ENCODE results near the gene MLLT6. TPM values are rescaled to one million over a fixed set of nuclear protein-coding genes. Genes with fewer than 3 reads are reported as not detected.

MLLT6 gene
- total RNA-seq, 6 experiments from 2014 or later = 10.1 to 30.9 (median 25.6) TPM

DNA sequence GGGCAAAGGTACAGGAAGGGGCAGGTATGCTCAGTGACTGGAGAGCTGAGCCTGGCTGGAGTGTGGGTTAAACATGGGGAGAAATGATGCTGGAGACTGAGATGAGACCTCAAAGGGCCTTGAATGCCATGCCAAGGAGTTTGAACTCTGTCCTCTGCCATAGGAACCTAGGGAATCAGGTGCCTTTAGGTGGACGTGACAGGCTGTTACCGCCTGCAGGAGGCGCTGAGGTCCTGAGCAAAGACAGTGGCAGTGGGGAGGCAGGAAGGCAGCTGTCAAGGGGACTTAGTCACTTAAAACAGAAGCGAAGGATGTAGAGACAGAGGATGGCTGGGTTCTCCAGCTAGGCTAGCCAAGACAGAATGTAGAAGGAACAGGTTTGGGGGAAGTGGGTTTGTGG, 56.5 kb downstream of the MLLT6 start:
- Histone ChIP-seq H3K27me3 (no peaks in the 10 kb centered on the region), H3K4me1 (no peaks in the 10 kb centered on the region), H3K36me3 (peaks cover 13 to 94% (median 35%) of the 10 kb centered on the region in 4 donors), H3K27ac (no peak overlapping the region), H3K9me3 (no peaks in the 10 kb centered on the region), H3K4me3 (no peak overlapping the region)
- 65% methylated on average over 2 of the region's 4 CpGs for WGBS (ENCODE audit: insufficient coverage, low coverage, low lambda C conversion rate, missing lambda C conversion rate)
- DNase-seq = no peak
- TF ChIP-seq, protein P1, sequence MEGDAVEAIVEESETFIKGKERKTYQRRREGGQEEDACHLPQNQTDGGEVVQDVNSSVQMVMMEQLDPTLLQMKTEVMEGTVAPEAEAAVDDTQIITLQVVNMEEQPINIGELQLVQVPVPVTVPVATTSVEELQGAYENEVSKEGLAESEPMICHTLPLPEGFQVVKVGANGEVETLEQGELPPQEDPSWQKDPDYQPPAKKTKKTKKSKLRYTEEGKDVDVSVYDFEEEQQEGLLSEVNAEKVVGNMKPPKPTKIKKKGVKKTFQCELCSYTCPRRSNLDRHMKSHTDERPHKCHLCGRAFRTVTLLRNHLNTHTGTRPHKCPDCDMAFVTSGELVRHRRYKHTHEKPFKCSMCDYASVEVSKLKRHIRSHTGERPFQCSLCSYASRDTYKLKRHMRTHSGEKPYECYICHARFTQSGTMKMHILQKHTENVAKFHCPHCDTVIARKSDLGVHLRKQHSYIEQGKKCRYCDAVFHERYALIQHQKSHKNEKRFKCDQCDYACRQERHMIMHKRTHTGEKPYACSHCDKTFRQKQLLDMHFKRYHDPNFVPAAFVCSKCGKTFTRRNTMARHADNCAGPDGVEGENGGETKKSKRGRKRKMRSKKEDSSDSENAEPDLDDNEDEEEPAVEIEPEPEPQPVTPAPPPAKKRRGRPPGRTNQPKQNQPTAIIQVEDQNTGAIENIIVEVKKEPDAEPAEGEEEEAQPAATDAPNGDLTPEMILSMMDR (IDR thresholded peaks at IDR 0.05) = peak in 1 of 4 donors; percentile 16
- no peak for TF ChIP-seq POLR2A (IDR thresholded peaks at IDR 0.05)
- ATAC-seq = peak in 1 of 4 donors; percentile 42
- intact Hi-C loops (cut with DNase I) = no loop called here

DNA sequence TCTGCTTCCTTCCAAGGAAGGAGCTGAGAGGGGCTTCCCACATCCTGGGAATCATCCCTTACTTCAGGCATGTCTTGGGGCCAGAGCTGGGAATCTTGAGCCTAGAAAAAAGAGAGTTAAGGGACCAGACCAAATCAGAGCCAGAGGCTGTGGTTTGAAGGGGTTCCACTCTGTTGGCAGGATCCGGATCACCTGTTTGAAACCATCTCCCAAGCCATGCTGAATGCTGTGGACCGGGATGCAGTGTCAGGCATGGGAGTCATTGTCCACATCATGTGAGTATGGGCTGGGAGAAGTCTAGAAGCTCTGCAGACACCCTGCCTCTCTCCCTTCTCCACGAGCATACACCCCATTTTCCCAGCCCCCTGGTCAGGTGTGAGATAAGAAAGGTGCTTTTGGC, 57.2 kb downstream of the MLLT6 start:
- H3K36me3 ChIP-seq = peaks cover 11 to 93% (median 34%) of the 10 kb centered on the region in 4 donors
- no peaks in the 10 kb centered on the region for H3K4me1 ChIP-seq
- ATAC-seq (no peak), DNase-seq (no peak)
- TF ChIP-seq POLR2A (IDR thresholded peaks at IDR 0.05) = no peak
- TF ChIP-seq, protein P1 (IDR thresholded peaks at IDR 0.05) = no peak
- H3K27me3 ChIP-seq = no peaks in the 10 kb centered on the region
- no peak overlapping the region for H3K4me3 ChIP-seq
- intact Hi-C loops (cut with DNase I) = no loop called here
- no peak overlapping the region for H3K27ac ChIP-seq
- no peaks in the 10 kb centered on the region for H3K9me3 ChIP-seq
- WGBS (ENCODE audit: insufficient coverage, low coverage, low lambda C conversion rate, missing lambda C conversion rate) = 100% methylated on average over 1 of the region's 3 CpGs

DNA sequence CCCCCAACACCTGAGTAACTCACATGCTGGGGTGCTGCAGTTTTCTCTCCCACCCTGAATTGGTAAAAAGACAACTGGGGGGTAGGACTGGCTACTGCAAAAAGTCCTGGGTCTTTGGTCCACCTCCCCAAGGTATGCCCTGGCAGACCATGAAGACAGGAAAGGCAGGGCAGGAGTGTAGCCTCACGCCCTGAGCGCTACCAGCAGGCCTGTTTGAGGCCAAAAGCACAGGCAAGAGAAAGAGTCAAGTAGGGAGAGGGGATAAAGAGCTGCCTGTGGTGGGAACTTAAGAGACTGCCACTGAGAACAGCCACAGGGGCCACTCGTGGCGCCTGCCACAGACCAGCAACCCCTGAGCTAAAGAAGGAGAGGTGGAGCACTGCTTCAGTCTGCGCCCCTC, 61.3 kb downstream of the MLLT6 start:
- no peak for TF ChIP-seq POLR2A (IDR thresholded peaks at IDR 0.05)
- TF ChIP-seq, protein P1 (IDR thresholded peaks at IDR 0.05) = no peak
- Histone ChIP-seq H3K27me3 (no peaks in the 10 kb centered on the region), H3K36me3 (peaks cover 9 to 73% (median 26%) of the 10 kb centered on the region in 4 donors), H3K9me3 (no peaks in the 10 kb centered on the region), H3K4me3 (no peak overlapping the region), H3K4me1 (no peaks in the 10 kb centered on the region), H3K27ac (no peak overlapping the region)
- DNase-seq (no peak), ATAC-seq (no peak)
- WGBS (ENCODE audit: insufficient coverage, low coverage, low lambda C conversion rate, missing lambda C conversion rate) = 78% methylated on average over 2 of the region's 5 CpGs
- intact Hi-C loops (cut with DNase I) = no loop called here

DNA sequence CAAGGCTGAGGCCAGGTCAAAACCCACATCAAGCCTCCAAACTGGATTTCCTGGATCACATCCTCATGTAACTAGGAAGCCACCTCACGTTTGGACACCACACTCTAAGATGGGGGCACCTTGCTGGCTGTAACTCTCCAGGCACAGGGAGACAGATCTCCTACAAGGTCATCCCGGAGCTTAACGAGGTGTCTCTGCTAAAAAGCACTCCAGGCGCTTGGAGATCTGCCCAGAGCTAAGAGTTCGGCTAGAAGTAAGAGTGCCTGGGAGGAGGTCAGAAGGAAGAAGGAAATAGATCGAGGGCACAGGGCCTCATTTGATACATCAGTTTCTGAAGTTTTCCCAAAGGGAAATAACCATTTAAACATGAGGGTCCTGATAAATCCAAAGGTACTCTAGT, 63.3 kb downstream of the MLLT6 start:
- Histone ChIP-seq H3K4me3 (no peak overlapping the region), H3K9me3 (no peaks in the 10 kb centered on the region), H3K27ac (no peak overlapping the region), H3K36me3 (peaks cover 9 to 73% (median 26%) of the 10 kb centered on the region in 4 donors), H3K27me3 (no peaks in the 10 kb centered on the region), H3K4me1 (no peaks in the 10 kb centered on the region)
- ATAC-seq (no peak), DNase-seq (no peak)
- intact Hi-C loops (cut with DNase I) = no loop called here
- TF ChIP-seq POLR2A (IDR thresholded peaks at IDR 0.05) = no peak
- TF ChIP-seq, protein P1 (IDR thresholded peaks at IDR 0.05) = no peak
- WGBS (ENCODE audit: insufficient coverage, low coverage, low lambda C conversion rate, missing lambda C conversion rate) = 68% methylated on average over 6 of the region's 6 CpGs

DNA sequence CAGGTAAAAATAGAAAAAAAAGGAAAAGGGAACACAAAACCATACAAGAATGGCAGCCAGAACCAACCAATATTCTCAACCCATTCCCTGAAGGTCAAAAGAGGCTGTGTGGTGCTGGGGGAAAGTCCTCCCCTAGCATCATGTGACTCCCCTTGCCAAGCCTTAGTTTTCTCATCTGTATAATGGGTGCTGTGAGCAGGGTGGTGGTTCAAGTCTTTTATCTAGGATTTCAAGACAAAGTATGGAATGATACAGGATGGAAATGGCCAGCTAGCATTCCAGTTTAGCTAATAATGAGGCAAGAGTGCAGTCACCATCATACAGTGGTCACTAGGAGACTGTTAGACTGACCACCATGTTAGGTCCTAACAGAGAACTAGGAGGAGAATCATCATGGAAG, 68.2 kb downstream of the MLLT6 start:
- TF ChIP-seq, protein P1 (IDR thresholded peaks at IDR 0.05) = no peak
- TF ChIP-seq POLR2A (IDR thresholded peaks at IDR 0.05) = no peak
- H3K4me1 ChIP-seq = no peaks in the 10 kb centered on the region
- ATAC-seq = no peak
- no peak for DNase-seq
- no peaks in the 10 kb centered on the region for H3K9me3 ChIP-seq
- no peak overlapping the region for H3K4me3 ChIP-seq
- H3K36me3 ChIP-seq = peaks cover 0 to 81% (median 34%) of the 10 kb centered on the region in 4 donors
- H3K27ac ChIP-seq = no peak overlapping the region
- intact Hi-C loops (cut with DNase I) = no loop called here
- no peaks in the 10 kb centered on the region for H3K27me3 ChIP-seq

Measured in right lobe of liver (tissue), 6 donors.